H7 (cell line): ENCODE results near the gene PXT1. TPM values are rescaled to one million over a fixed set of nuclear protein-coding genes. Genes with fewer than 3 reads are reported as not detected.
A peak's percentile ranks its signal among the peaks of the same experiment; 100 is the strongest.
"Not testable (repeated sequence)": the region's sequence is repeated elsewhere in the genome, so short reads cannot be mapped to it uniquely, and the experiment has no call there.

ENCODE experiments used
- DNase-seq: peaks from one replicate; pipeline ENCODE4 v3.0.0; 2012
- H3K27me3 ChIP-seq: 2 replicates; pipeline ENCODE4 v1.6.0; 2011; ENCODE audit warnings: mild to moderate bottlenecking, low read length; ENCODE audit not compliant: control insufficient read depth, insufficient read depth
- H3K36me3 ChIP-seq: replicated peaks from 2 replicates; pipeline ENCODE4 v1.5.1; 2011; ENCODE audit warnings: low read length; ENCODE audit not compliant: control insufficient read depth, insufficient read depth
- H3K4me3 ChIP-seq: 2 replicates; pipeline ENCODE4 v1.5.1; 2011; ENCODE audit warnings: low read depth, mild to moderate bottlenecking, control low read depth, low read length, moderate library complexity; ENCODE audit not compliant: insufficient read depth
- total RNA-seq: library from RNA; depleted of rRNA; stranded (reverse); fragments of >200 nt; shearing (Covaris generic); gene quantifications from 2 replicates; pipeline ENCODE4 v1.2.3, GENCODE V29; 2014; rRNA removed

PXT1 gene, protein sequence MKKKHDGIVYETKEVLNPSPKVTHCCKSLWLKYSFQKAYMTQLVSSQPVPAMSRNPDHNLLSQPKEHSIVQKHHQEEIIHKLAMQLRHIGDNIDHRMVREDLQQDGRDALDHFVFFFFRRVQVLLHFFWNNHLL
- total RNA-seq = 0.03 TPM in 1 of 2 replicates, not detected in the other

- DNase-seq = peak; percentile 92
- Histone ChIP-seq H3K27me3 (no peaks in the 10 kb centered on the region), H3K36me3 (no peaks in the 10 kb centered on the region), H3K4me3 (peak within 1 kb of the TSS; percentile 85)
Observed at GRCh38 chr6:36442671-36443470, at the start of gene PXT1, which contains the start of gene KCTD20. TSS of gene PXT1 (minus strand) at chr6:36442854. CDS start at chr6:36426082, 16,772 bp downstream. TSS of gene KCTD20 (plus strand) at chr6:36443000. CDS start at chr6:36470098, 27,098 bp downstream.

DNA sequence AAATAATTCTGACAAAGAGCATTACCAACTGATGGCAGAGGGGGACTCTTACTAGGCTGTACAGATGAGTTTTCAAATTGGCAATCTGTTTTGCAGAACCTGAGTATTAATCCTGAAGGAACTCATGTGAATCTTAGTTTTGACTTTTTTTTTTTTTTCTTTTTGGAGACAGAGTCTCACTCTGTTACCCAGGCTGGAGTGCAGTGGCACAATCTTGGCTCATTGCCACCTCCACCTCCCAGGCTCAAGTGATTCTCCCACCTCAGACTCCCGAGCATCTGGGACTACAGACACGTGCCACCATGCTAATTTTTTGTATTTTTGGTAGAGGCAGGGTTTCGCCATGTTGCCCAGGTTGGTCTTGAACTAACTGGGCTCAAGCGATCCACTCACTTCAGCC, 49.4 kb upstream of the PXT1 start:
- no peaks in the 10 kb centered on the region for H3K27me3 ChIP-seq
- no peak for DNase-seq
- no peak overlapping the region for H3K4me3 ChIP-seq
- H3K36me3 ChIP-seq = peaks cover 5% of the 10 kb centered on the region

DNA sequence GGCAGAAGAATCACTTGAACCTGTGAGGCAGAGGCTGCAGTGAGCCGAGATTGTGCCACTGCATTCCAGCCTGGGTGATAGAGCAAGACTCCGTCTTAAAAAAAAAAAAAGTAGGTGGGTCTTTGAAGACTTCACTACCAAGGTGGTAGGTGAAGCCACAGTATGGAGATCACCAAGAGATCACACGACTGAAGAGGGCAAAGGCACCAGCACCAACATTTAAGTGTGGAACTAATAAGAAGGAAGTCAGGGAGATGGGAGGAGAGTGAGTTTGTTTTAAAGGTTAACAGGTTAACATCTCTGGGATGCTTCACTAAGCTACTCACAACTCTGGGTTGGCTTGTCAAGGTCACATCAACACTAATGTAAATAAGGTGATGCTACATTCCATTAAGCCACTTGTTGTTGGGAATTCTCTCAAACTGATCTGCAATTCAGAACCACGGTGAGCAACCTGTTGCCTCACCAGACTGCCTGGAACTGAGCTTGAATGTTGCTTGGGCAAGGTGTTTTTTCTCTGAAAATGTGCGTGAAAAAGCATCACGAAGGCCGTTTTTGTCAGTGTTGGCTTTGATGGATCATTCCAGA, 48.8 kb upstream of the PXT1 start:
- H3K27me3 ChIP-seq = no peaks in the 10 kb centered on the region
- no peak for DNase-seq
- peaks cover 9% of the 10 kb centered on the region for H3K36me3 ChIP-seq
- no peak overlapping the region for H3K4me3 ChIP-seq

DNA sequence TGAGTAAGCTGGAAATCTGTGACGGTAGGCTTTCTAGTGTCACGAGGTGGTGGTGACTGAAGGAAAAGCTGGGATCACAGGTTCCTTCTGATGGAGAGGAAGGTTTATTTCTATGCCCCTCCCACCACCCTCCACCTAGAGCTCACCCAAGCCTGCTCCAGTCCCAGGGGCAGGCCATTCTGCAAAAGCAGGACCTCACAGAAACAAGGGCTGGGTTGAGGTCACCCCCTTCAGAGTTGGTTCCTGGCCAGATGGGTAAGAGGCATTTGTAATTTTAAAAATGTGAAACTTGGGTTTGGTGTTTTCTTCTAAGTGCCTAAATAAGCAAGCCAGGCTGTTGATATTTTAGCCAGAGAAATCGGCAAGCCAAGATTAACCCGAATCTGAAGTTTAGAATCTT, 46.8 kb upstream of the PXT1 start:
- Histone ChIP-seq H3K27me3 (no peaks in the 10 kb centered on the region), H3K36me3 (peaks cover 11% of the 10 kb centered on the region), H3K4me3 (no peak overlapping the region)
- no peak for DNase-seq

- no peak for DNase-seq
- H3K27me3 ChIP-seq = no peaks in the 10 kb centered on the region
- H3K36me3 ChIP-seq = peaks cover 10% of the 10 kb centered on the region
- no peak overlapping the region for H3K4me3 ChIP-seq
Observed at GRCh38 chr6:36488221-36488620, 45.6 kb upstream of the PXT1 start.

GRCh38 chr6:36487698-36488097, 45.0 kb upstream of the PXT1 start:
- DNase-seq = no peak
- no peak overlapping the region for H3K4me3 ChIP-seq

GRCh38 chr6:36484736-36485135, 42.1 kb upstream of the PXT1 start:
- Histone ChIP-seq H3K36me3 (peaks cover 15% of the 10 kb centered on the region), H3K4me3 (no peak overlapping the region), H3K27me3 (no peaks in the 10 kb centered on the region)
- DNase-seq = no peak

More at GRCh38 chr6:36487698-36488097, 45.0 kb upstream of the PXT1 start:
- Histone ChIP-seq H3K36me3 (peaks cover 10% of the 10 kb centered on the region), H3K27me3 (no peaks in the 10 kb centered on the region)

- H3K4me3 ChIP-seq, DNase-seq, H3K27me3 ChIP-seq: not testable (repeated sequence)
- peaks cover 19% of the 10 kb centered on the region for H3K36me3 ChIP-seq
Observed at GRCh38 chr6:36483326-36483725, 40.7 kb upstream of the PXT1 start.

GRCh38 chr6:36479256-36479655, 36.6 kb upstream of the PXT1 start:
- Histone ChIP-seq H3K27me3 (no peaks in the 10 kb centered on the region), H3K4me3 (no peak overlapping the region), H3K36me3 (peaks cover 10% of the 10 kb centered on the region)
- no peak for DNase-seq

- H3K4me3 ChIP-seq = no peak overlapping the region
- H3K27me3 ChIP-seq = no peaks in the 10 kb centered on the region
- DNase-seq = no peak
- peaks cover 10% of the 10 kb centered on the region for H3K36me3 ChIP-seq
Observed at GRCh38 chr6:36478051-36478526, 35.4 kb upstream of the PXT1 start.

- DNase-seq = no peak
- H3K36me3 ChIP-seq = peaks cover 1% of the 10 kb centered on the region; the same call in 1 of the 2 replicates
Observed at GRCh38 chr6:36469946-36470345, 27.3 kb upstream of the PXT1 start.

DNA sequence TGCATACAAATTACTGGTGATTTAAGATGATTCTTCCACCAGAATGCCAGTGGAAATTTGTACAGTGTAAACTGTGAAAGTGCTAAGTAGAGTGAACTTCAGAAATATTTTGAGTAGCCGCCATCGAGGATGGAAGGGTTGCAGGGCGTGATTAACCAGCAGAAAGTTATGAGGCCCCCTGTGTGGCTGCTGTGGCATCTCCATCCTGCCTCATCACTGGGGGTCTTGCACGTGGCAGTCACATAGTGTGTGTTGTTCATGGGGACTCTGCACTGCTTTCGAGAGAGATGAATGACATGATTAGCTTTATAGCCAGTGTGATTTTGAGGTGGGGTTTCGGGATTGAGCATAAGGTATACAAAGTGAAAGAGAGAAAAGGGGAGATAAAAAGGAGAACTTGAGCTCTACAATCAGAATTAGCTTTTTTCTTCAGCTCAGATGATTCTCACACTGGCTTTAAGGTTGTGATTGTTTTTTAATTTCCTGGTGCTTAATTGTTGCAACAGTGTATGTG, 26.6 kb upstream of the PXT1 start:
- Histone ChIP-seq H3K4me3 (no peak overlapping the region), H3K27me3 (no peaks in the 10 kb centered on the region), H3K36me3 (no peaks in the 10 kb centered on the region; the same call in 1 of the 2 replicates)
- DNase-seq = no peak

More at GRCh38 chr6:36469946-36470345, 27.3 kb upstream of the PXT1 start:
- Histone ChIP-seq H3K27me3 (no peaks in the 10 kb centered on the region), H3K4me3 (no peak overlapping the region)

DNA sequence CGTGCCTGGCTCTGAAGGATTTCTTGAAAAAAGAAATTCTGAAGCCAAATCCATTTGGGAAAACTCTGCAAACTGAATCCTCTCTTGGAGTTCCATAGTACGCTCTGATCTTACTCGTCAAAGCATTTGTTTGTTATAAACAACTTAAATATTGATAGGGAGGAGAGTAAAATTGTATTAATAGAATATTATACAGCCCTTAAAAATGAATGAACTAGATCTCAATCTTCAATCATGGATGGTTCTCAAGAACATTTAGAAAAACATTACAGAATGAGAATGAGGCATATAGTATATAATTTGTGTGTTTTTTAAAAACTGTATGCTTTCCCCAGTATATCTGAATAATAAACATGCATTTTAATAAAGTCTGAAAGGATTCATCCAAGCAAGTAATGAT, 25.0 kb upstream of the PXT1 start:
- no peak for DNase-seq
- H3K27me3 ChIP-seq = no peaks in the 10 kb centered on the region
- no peak overlapping the region for H3K4me3 ChIP-seq
- no peaks in the 10 kb centered on the region; the same call in 1 of the 2 replicates for H3K36me3 ChIP-seq

DNA sequence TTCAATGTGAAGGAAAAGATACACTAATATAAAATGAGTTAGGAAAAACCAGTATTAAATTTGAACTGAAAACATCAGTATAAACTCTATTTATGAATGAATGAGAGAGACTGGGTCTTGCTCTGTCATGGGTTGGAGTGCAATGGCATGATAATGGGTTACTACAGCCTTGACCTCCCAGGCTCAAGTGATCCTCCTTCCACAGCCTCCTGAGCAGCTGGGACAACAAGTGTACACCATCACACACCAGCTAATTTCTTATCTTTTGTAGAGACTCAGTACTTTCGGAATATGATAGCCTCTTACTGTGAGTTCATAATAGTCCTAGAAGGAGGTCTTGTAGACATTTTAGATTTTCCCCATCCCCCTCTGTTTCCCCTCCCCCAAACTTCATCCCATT, 21.6 kb upstream of the PXT1 start:
- H3K4me3 ChIP-seq = no peak overlapping the region
- DNase-seq = no peak
- no peaks in the 10 kb centered on the region for H3K36me3 ChIP-seq
- H3K27me3 ChIP-seq = no peaks in the 10 kb centered on the region
